Smooth muscle cell (in vitro differentiated cells): ENCODE results near the gene KCNQ1. TPM values are rescaled to one million over a fixed set of nuclear protein-coding genes. Genes with fewer than 3 reads are reported as not detected.

Source experiments
- DNase-seq: peaks from one replicate; lab custom pipeline; 2025; ENCODE audit not compliant: unreplicated experiment; lab: John Stamatoyannopoulos, UW
- H2AFZ ChIP-seq: fragments of 200-600 bp; sonication (generic); 2 replicates; pipeline ENCODE4 v1.6.0; 2016; ENCODE audit warnings: antibody characterized with exemption, low read depth, mild to moderate bottlenecking
- H3F3A ChIP-seq: fragments of 200-600 bp; sonication (generic); 2 replicates; pipeline ENCODE4 v1.6.0; 2017; ENCODE audit warnings: antibody characterized with exemption, low read depth
- H3K27ac ChIP-seq: fragments of 200-600 bp; sonication (generic); 2 replicates; pipeline ENCODE4 v1.5.1; 2016; ENCODE audit warnings: low read depth, mild to moderate bottlenecking
- H3K27me3 ChIP-seq: fragments of 200-600 bp; sonication (generic); 2 replicates; pipeline ENCODE4 v1.6.1; 2016; ENCODE audit warnings: low read depth, mild to moderate bottlenecking
- H3K36me3 ChIP-seq: fragments of 200-600 bp; sonication (generic); 2 replicates; pipeline ENCODE4 v1.5.1; 2016; ENCODE audit warnings: low read depth
- H3K4me1 ChIP-seq: fragments of 200-600 bp; sonication (generic); 2 replicates; pipeline ENCODE4 v1.5.1; 2016; ENCODE audit warnings: low read depth
- H3K4me2 ChIP-seq: fragments of 200-600 bp; sonication (generic); 2 replicates; pipeline ENCODE4 v1.6.0; 2016; ENCODE audit warnings: mild to moderate bottlenecking
- H3K4me3 ChIP-seq: fragments of 200-600 bp; sonication (generic); 2 replicates; pipeline ENCODE4 v1.5.1; 2016; ENCODE audit warnings: mild to moderate bottlenecking
- H3K79me2 ChIP-seq: fragments of 200-600 bp; sonication (generic); 2 replicates; pipeline ENCODE4 v1.6.0; 2016; ENCODE audit warnings: low read depth, mild to moderate bottlenecking
- H3K9ac ChIP-seq: fragments of 200-600 bp; sonication (generic); 2 replicates; pipeline ENCODE4 v1.6.0; 2016; ENCODE audit warnings: low read depth
- H3K9me3 ChIP-seq: fragments of 200-600 bp; sonication (generic); replicated peaks from 2 replicates; pipeline ENCODE4 v1.5.1; 2016; ENCODE audit warnings: low read depth
- H4K20me1 ChIP-seq: fragments of 200-600 bp; sonication (generic); 2 replicates; pipeline ENCODE4 v1.6.0; 2016; ENCODE audit warnings: low read depth
- CTCF ChIP-seq: fragments of 200-600 bp; sonication (generic); IDR thresholded peaks from 2 replicates; pipeline ENCODE4 v1.5.1; 2017; ENCODE audit warnings: borderline replicate concordance, mild to moderate bottlenecking, antibody characterized with exemption; ENCODE audit not compliant: insufficient read depth, poor library complexity, severe bottlenecking
- WGBS: methylation state at CpG from one replicate; pipeline ENCODE4 v1.1.7; 2016; ENCODE audit warnings: low lambda C conversion rate; 5-methylcytosine and 5-hydroxymethylcytosine counted together
- polyA plus RNA-seq: library from polyadenylated mRNA; unstranded; fragments of >200 nt; fragmentation: Nextera tagmentation; extraction: Ambion mirVana; gene quantifications from 2 replicates; pipeline ENCODE4 v1.2.1, GENCODE V29; 2016
- total RNA-seq: library from RNA; depleted of rRNA; stranded (reverse); fragments of >200 nt; gene quantifications from 2 replicates; pipeline ENCODE4 v1.2.3, GENCODE V29; 2014

Gene KCNQ1
- total and polyA plus RNA-seq, 2 experiments from 2014 or later = 1.3 to 2.3 TPM

DNA sequence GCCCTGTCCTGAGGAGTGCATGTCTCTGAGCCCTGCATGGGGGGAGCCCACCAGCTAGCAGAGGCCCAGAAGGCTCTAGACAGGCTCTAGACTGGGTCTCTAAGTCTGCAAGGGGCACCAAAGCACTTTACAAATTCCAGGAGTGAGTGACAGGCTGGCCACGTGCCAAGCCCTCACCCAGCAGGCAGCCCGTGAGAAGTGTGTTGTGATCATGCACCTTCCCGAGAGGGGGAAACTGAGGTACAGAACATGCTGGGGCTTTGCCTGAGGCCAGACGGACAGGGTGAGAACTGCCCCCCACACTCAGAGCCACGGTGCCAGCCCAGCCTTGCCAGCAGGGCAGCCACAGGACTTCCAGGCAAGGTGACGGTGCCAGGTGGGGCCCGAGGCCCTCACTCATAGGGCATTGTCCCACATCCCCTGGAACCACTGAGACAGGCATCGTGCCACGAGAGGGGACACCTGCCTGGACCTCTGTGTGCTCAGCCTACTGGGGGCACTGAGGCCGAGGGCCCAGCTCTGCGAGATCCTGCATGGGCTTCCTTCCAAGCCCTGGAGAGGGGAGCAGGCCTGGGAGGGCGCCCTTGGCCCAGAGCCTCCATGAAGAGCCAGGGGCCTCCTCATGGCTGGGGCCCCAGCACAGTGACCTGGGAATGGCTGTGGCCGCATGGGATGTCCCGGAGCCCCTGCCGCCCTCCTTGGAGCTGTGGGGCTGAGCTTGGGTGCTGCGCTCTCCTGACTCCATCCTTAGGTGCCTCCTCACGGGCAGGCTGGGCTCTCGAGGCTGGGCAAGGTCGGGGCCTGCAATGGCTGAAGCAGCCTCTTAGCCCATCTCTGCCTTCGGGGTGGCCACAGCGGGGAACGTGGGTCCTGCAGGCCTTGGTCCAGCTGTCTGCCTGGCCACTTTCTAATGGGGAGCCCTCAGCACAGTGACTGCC, 133.5 kb downstream of the KCNQ1 start:
- no peaks in the 10 kb centered on the region for H3K4me1 ChIP-seq
- H3K27ac ChIP-seq = no peak overlapping the region
- WGBS = 93% methylated on average over 22 of the region's 22 CpGs
- no peaks in the 10 kb centered on the region for H3F3A ChIP-seq
- no peak for DNase-seq
- H3K27me3 ChIP-seq = no peaks in the 10 kb centered on the region
- no peak overlapping the region for H3K4me3 ChIP-seq
- no peaks in the 10 kb centered on the region for H3K36me3 ChIP-seq
- H3K4me2 ChIP-seq = no peak overlapping the region
- no peak overlapping the region for H2AFZ ChIP-seq
- no peaks in the 10 kb centered on the region for H3K9me3 ChIP-seq
- TF ChIP-seq CTCF = no peak
- no peak overlapping the region for H3K9ac ChIP-seq
- no peaks in the 10 kb centered on the region for H3K79me2 ChIP-seq
- no peaks in the 10 kb centered on the region for H4K20me1 ChIP-seq

DNA sequence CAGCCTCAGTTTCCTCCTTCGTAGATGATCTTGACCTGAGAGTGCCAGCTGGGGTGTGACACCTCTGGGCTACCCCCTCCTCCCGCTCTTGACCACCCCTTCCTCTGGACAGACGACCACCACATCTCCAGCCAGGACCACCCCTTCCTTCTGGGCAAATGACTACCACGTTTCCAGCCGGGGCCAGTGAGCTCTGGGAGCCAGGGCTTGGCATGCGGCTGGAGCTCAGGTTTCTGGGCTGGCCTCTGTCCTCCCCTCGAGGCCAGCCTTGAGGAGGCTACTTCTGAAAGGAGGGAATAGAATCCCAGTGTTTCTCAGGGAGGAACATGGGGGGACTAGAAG, 134.1 kb downstream of the KCNQ1 start:
- no peaks in the 10 kb centered on the region for H4K20me1 ChIP-seq
- H3K4me3 ChIP-seq = no peak overlapping the region
- H3K4me1 ChIP-seq = no peaks in the 10 kb centered on the region
- no peak for DNase-seq
- no peaks in the 10 kb centered on the region for H3F3A ChIP-seq
- no peak overlapping the region for H3K4me2 ChIP-seq
- no peaks in the 10 kb centered on the region for H3K79me2 ChIP-seq
- TF ChIP-seq CTCF = no peak
- no peak overlapping the region for H3K9ac ChIP-seq
- no peak overlapping the region for H3K27ac ChIP-seq
- H3K27me3 ChIP-seq = no peaks in the 10 kb centered on the region
- WGBS = 81% methylated on average over 7 of the region's 7 CpGs
- H3K36me3 ChIP-seq = no peaks in the 10 kb centered on the region
- H3K9me3 ChIP-seq = no peaks in the 10 kb centered on the region
- H2AFZ ChIP-seq = no peak overlapping the region

DNA sequence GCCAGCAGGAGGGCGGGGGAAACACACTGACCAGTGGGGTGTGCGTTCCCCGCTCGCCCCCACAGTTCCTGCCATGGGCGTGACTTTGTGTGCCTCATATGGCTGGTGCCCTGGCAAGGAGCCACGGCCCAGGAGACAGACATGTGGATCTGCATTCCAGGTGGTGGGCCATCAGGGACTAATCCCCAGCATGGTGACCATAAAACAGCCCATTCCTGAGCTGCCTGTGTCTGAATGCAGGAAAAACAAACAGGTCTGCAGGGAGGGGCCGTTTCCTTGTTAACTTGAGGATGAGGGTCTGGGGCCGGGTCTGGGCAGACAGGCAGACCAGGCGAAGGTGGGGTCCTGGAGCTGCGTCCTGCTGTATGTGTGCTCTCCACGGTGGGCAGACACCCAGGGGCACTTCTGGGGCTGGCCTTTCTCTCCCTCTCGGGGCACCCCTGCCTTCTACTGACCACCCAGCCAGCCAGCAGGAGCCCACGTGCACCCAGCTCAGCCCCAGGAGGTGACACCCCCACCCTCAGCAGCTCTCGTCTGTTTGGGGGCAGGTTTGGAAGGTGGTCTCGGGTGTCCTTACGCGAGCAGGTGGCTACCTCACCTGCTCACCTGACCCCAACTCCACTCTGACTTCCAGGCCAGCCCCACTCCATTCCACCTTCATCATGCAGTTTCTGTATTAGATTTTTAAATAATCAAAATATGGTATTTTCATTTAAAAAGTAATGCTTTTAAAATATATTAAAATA, 134.7 kb downstream of the KCNQ1 start:
- Histone ChIP-seq H3K27ac (no peak overlapping the region), H3K9me3 (no peaks in the 10 kb centered on the region), H3K4me1 (no peaks in the 10 kb centered on the region), H3K27me3 (no peaks in the 10 kb centered on the region), H3F3A (no peaks in the 10 kb centered on the region), H3K4me3 (no peak overlapping the region), H3K79me2 (no peaks in the 10 kb centered on the region), H3K9ac (no peak overlapping the region), H4K20me1 (no peaks in the 10 kb centered on the region), H3K36me3 (no peaks in the 10 kb centered on the region), H3K4me2 (no peak overlapping the region), H2AFZ (no peak overlapping the region)
- no peak for DNase-seq
- no peak for TF ChIP-seq CTCF
- 80% methylated on average over 16 of the region's 17 CpGs for WGBS
